SK-N-MC (cell line): ENCODE data around the gene MTUS2.

Experiments used
- DNase-seq: peaks from one replicate; pipeline ENCODE4 v3.0.0-alpha.2; 2011; ENCODE audit warnings: low read depth, low spot score
- H3K27ac ChIP-seq: fragments of 200-600 bp; sonication (generic); 2 replicates; pipeline ENCODE4 v1.5.1; 2016; ENCODE audit warnings: mixed run types
- H3K36me3 ChIP-seq: fragments of 200-600 bp; sonication (generic); 2 replicates; pipeline ENCODE4 v1.6.1; 2017; ENCODE audit warnings: antibody characterized with exemption, low read length, mixed read lengths; ENCODE audit not compliant: insufficient read depth
- H3K4me3 ChIP-seq: fragments of 200-600 bp; sonication (generic); 2 replicates; pipeline ENCODE4 v1.5.1; 2016
- H3K9ac ChIP-seq: fragments of 200-600 bp; sonication (generic); 2 replicates; pipeline ENCODE4 v1.8.0; 2017; ENCODE audit warnings: mixed run types, mixed read lengths; ENCODE audit not compliant: insufficient read length
- H3K9me3 ChIP-seq: fragments of 200-600 bp; sonication (generic); 2 replicates; pipeline ENCODE4 v1.6.1; 2017; ENCODE audit warnings: low read depth, mild to moderate bottlenecking, antibody characterized with exemption, low read length, moderate library complexity, mixed read lengths
- EZH2 ChIP-seq: fragments of 200-600 bp; sonication (generic); IDR thresholded peaks from one replicate; pipeline ENCODE4 v1.6.1; 2017; ENCODE audit warnings: antibody characterized with exemption
- FOXP2 ChIP-seq: optimal IDR thresholded peaks from 2 replicates; pipeline ENCODE3; 2011; ENCODE audit warnings: mild to moderate bottlenecking, moderate library complexity; ENCODE audit not compliant: insufficient read depth; ENCODE audit errors: extremely low read length, control extremely low read depth
- POLR2AphosphoS5 ChIP-seq: IDR thresholded peaks from 2 replicates; pipeline ENCODE4 v1.6.1; 2012; ENCODE audit warnings: mild to moderate bottlenecking, low read depth, low read length, borderline replicate concordance

The MTUS2 gene

GRCh38 chr13:29473166-29473565 lies 653.0 kb downstream of the MTUS2 start:
- no peaks in the 10 kb centered on the region for H3K9me3 ChIP-seq
- no peak overlapping the region for H3K27ac ChIP-seq
- TF ChIP-seq POLR2AphosphoS5, result no peak
- no peak for TF ChIP-seq FOXP2
- TF ChIP-seq EZH2, result no peak
- H3K36me3 ChIP-seq, result no peaks in the 10 kb centered on the region
- no peak overlapping the region for H3K4me3 ChIP-seq
- DNase-seq, result no peak
- no peak overlapping the region for H3K9ac ChIP-seq

DNA sequence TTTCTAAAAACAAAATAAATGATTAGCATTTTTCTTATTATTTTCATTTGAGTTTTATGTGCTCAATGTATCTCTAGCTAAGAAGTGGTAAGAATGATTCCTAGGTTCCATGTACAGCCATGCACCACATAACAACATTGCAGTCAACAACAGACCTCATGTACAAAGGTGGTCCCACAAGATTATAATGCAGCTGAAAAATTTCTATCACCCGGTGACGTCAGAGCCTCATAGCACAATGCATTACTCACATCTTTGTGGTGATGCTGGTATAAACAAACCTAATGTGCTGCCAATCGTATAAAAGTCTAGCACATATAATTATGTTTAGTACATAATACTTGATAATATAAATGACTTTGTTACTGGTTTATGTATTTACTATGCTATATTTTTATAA lies 654.9 kb downstream of the MTUS2 start:
- no peak for DNase-seq
- no peak for TF ChIP-seq POLR2AphosphoS5
- no peak for TF ChIP-seq EZH2
- no peak for TF ChIP-seq FOXP2
- no peak overlapping the region for H3K27ac ChIP-seq
- no peak overlapping the region for H3K9ac ChIP-seq
- H3K4me3 ChIP-seq, result no peak overlapping the region
- H3K36me3 ChIP-seq, result no peaks in the 10 kb centered on the region
- H3K9me3 ChIP-seq, result no peaks in the 10 kb centered on the region

DNA sequence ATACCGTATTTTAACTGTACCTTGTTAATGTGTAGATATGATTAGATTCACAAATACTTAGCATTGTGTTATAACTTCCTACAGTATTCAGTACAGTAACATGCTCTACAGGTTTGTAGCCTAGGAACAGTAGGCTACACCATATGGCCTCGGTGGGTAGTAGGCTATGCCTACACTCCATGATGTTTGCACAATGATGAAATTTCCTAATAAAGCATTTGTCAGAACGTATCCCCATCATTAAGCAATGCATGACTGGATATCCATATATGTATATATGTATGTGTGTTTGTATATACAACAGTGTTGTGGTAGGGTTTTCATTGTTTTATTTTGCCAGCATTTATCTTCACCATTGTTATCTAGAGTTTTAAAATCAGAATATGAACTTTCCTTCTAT lies 655.9 kb downstream of the MTUS2 start:
- Histone ChIP-seq H3K36me3 (no peaks in the 10 kb centered on the region), H3K27ac (no peak overlapping the region), H3K4me3 (no peak overlapping the region), H3K9me3 (no peaks in the 10 kb centered on the region), H3K9ac (no peak overlapping the region)
- DNase-seq, result no peak
- TF ChIP-seq POLR2AphosphoS5, result no peak
- no peak for TF ChIP-seq FOXP2
- TF ChIP-seq EZH2, result no peak

- Histone ChIP-seq H3K4me3 (no peak overlapping the region), H3K9ac (no peak overlapping the region), H3K36me3 (no peaks in the 10 kb centered on the region), H3K9me3 (no peaks in the 10 kb centered on the region), H3K27ac (no peak overlapping the region)
- no peak for TF ChIP-seq EZH2
- TF ChIP-seq FOXP2, result no peak
- TF ChIP-seq POLR2AphosphoS5, result no peak
- no peak for DNase-seq
These were observed 659.8 kb downstream of the MTUS2 start for GRCh38 chr13:29479716-29480492.

GRCh38 chr13:29480893-29481525 lies 660.9 kb downstream of the MTUS2 start:
- TF ChIP-seq FOXP2 (no peak), POLR2AphosphoS5 (no peak), EZH2 (no peak)
- Histone ChIP-seq H3K27ac (no peak overlapping the region), H3K4me3 (no peak overlapping the region), H3K9me3 (no peaks in the 10 kb centered on the region), H3K36me3 (no peaks in the 10 kb centered on the region), H3K9ac (no peak overlapping the region)
- DNase-seq, result no peak

DNA sequence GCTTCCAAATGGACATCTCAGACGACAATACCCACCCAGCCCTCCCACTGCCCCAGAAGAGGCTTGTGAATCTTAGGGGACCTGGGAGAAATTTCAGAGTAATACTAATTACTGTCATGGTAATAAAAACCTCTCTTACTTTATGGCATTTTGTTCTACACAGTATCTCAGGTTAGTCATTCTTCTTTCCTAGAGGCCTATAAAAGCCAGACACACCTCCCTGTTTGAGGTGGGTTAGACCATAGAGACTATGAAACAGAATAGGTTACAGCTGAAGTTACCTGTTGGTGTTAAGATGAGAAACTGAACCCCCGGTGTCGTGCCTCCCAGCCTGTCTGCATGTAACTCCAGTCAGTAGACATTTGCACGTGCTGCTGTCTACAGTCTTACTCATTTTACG lies 661.5 kb downstream of the MTUS2 start:
- Histone ChIP-seq H3K36me3 (no peaks in the 10 kb centered on the region), H3K9ac (no peak overlapping the region), H3K4me3 (no peak overlapping the region), H3K9me3 (no peaks in the 10 kb centered on the region), H3K27ac (no peak overlapping the region)
- DNase-seq, result no peak
- TF ChIP-seq POLR2AphosphoS5, result no peak
- TF ChIP-seq FOXP2, result no peak
- no peak for TF ChIP-seq EZH2

- Histone ChIP-seq H3K36me3 (no peaks in the 10 kb centered on the region), H3K4me3 (no peak overlapping the region), H3K27ac (no peak overlapping the region), H3K9ac (no peak overlapping the region), H3K9me3 (no peaks in the 10 kb centered on the region)
- TF ChIP-seq FOXP2 (no peak), EZH2 (no peak), POLR2AphosphoS5 (no peak)
- no peak for DNase-seq
These were observed 662.4 kb downstream of the MTUS2 start for GRCh38 chr13:29482504-29482903.

GRCh38 chr13:29483211-29483610 lies 663.1 kb downstream of the MTUS2 start:
- no peak for DNase-seq
- Histone ChIP-seq H3K4me3 (no peak overlapping the region), H3K36me3 (no peaks in the 10 kb centered on the region), H3K9me3 (no peaks in the 10 kb centered on the region), H3K27ac (no peak overlapping the region), H3K9ac (no peak overlapping the region)
- TF ChIP-seq POLR2AphosphoS5 (no peak), EZH2 (no peak), FOXP2 (no peak)
